Loucy (cell line): ENCODE data around the gene AXDND1.

Experiments used
- CTCF ChIP-seq: fragments of 200-600 bp; sonication (generic); conservative IDR thresholded peaks from 2 replicates; pipeline ENCODE4 v1.5.1; 2014; ENCODE audit warnings: mild to moderate bottlenecking, antibody characterized with exemption, low read length
- EZH2phosphoT487 ChIP-seq: fragments of 200-600 bp; IDR thresholded peaks from 2 replicates; pipeline ENCODE4 v1.6.1; 2018; ENCODE audit warnings: antibody characterized with exemption, mild to moderate bottlenecking, moderate library complexity, borderline replicate concordance

- TF ChIP-seq EZH2phosphoT487 (no peak), CTCF (no peak)
Observed at GRCh38 chr1:179476484-179476883, 110.7 kb downstream of the AXDND1 start.
